Gastrocnemius medialis (tissue), 4 donors: Measurements from ENCODE around the gene DIAPH3. TPM values are rescaled to one million over a fixed set of nuclear protein-coding genes. Genes with fewer than 3 reads are reported as not detected.

Experiments used
- ATAC-seq, 2 donors: fragments of 150-250 bp; one replicate each; pipeline ENCODE4 v1.9.1; 2016
- DNase-seq, 2 donors: peaks; one replicate each; pipeline ENCODE4 v3.0.0-alpha.2; 2019
- H3K27ac ChIP-seq, 4 donors: fragments of 200-600 bp; sonication (generic); 1 replicate in 1 of 4; 2 replicates in 3 of 4; pipeline ENCODE4 v1.5.1; 2016 to 2018; ENCODE audit warnings: mild to moderate bottlenecking in 2 of 4, moderate library complexity in 1 of 4
- H3K27me3 ChIP-seq, 3 donors: fragments of 200-600 bp; sonication (generic) in 2 of 3; 1 replicate in 1 of 3; 2 replicates in 2 of 3; pipeline versions ENCODE4 v1.5.1 to v1.6.0; 2016 to 2019; ENCODE audit warnings: mild to moderate bottlenecking in 1 of 3, moderate library complexity in 1 of 3
- H3K36me3 ChIP-seq, 2 donors: fragments of 200-600 bp; sonication (generic) in 1 of 2; one replicate each; pipeline ENCODE4 v1.5.1; 2017 to 2018
- H3K4me1 ChIP-seq, 2 donors: fragments of 200-600 bp; sonication (generic) in 1 of 2; one replicate each; pipeline ENCODE4 v1.5.1; 2016 to 2017; ENCODE audit warnings: mild to moderate bottlenecking in 2 of 2
- H3K4me3 ChIP-seq, 4 donors: fragments of 200-600 bp; sonication (generic) in 3 of 4; 1 replicate in 1 of 4; 2 replicates in 3 of 4; pipeline ENCODE4 v1.5.1; 2016 to 2019; ENCODE audit warnings: mild to moderate bottlenecking in 2 of 4
- H3K9me3 ChIP-seq, 3 donors: fragments of 200-600 bp; sonication (generic) in 2 of 3; 1 replicate in 1 of 3; 2 replicates in 2 of 3; pipeline ENCODE4 v1.5.1; 2016 to 2019
- CTCF ChIP-seq, 5 experiments: fragments of 450-650 bp in 3 of 5; fragments of 200-600 bp in 2 of 5; sonication (generic) in 2 of 5; IDR thresholded peaks in 4 of 5; conservative IDR thresholded peaks in 1 of 5; 1 replicate in 4 of 5; 2 replicates in 1 of 5; pipeline ENCODE4 v1.5.1; 2016 to 2019; ENCODE audit warnings: antibody characterized with exemption in 5 of 5, mild to moderate bottlenecking in 3 of 5, moderate library complexity in 3 of 5
- POLR2A ChIP-seq, 2 donors: fragments of 450-650 bp; IDR thresholded peaks; one replicate each; pipeline ENCODE4 v1.6.1; 2017; ENCODE audit warnings: antibody characterized with exemption in 2 of 2, mild to moderate bottlenecking in 2 of 2, moderate library complexity in 2 of 2
- in situ Hi-C, 4 donors: fragments of 200-750 bp; cut with MboI; loops; one replicate each; pipeline versions ENCODE4 v1.15.0 to v1.8.0; 2017; ENCODE audit warnings: low sequenced_read_pairs in 4 of 4
- intact Hi-C: fragments of 100-400 bp; cut with DNase I; formaldehyde crosslinking; loops from one replicate; pipeline ENCODE4 v1.15.1; 2023; ENCODE audit warnings: low total_unique reads
- total RNA-seq, 4 donors: library from RNA; depleted of rRNA; stranded (reverse); fragments of >200 nt; gene quantifications; one replicate each; pipeline versions ENCODE4 v1.1.0 to v1.2.3, GENCODE V29; 2016

Gene DIAPH3
- total RNA-seq, 4 donors from 2014 or later = 0.13 TPM; not detected in 3

DNA sequence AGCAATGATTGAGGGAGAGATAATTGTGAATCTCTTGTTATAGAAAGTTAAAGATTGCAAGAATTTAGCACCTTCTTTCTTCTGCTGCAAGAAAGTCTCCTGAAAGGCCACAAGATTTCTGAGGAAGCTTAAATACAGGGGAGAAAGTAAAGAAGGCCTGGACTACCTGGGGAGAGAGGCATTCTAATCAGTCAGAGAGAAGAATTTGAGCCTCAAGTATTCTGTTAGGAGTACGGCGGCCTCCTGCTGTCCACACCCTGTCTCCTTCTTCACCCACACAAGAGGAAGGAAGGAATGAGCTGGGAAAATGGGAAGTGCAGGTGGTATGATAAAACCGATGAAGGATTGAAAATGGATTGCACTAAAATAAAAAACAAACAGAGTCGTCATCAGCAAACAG is 474.7 kb downstream of the DIAPH3 start:
- Histone ChIP-seq H3K27me3 (no peaks in the 10 kb centered on the region), H3K36me3 (no peaks in the 10 kb centered on the region), H3K4me3 (no peak overlapping the region), H3K27ac (no peak overlapping the region), H3K4me1 (no peaks in the 10 kb centered on the region), H3K9me3 (no peaks in the 10 kb centered on the region)
- intact Hi-C loops = no loop called here
- in situ Hi-C loops = loop anchor here in 1 of 4 donors (25.0 kb wide), 1 partner anchor 748 kb away; no protein-coding TSS in a partner anchor
- ATAC-seq = no peak
- no peak for DNase-seq
- TF ChIP-seq CTCF (IDR thresholded peaks at IDR 0.05 in 4 of 5, conservative IDR thresholded peaks at IDR 0.05 in 1 of 5) (no peak), POLR2A (IDR thresholded peaks at IDR 0.05) (no peak)

- intact Hi-C loops = no loop called here
- TF ChIP-seq CTCF (IDR thresholded peaks at IDR 0.05 in 4 of 5, conservative IDR thresholded peaks at IDR 0.05 in 1 of 5) (no peak), POLR2A (IDR thresholded peaks at IDR 0.05) (no peak)
- no peak for DNase-seq
Measured at GRCh38 chr13:59686798-59687394, 476.8 kb downstream of the DIAPH3 start.

DNA sequence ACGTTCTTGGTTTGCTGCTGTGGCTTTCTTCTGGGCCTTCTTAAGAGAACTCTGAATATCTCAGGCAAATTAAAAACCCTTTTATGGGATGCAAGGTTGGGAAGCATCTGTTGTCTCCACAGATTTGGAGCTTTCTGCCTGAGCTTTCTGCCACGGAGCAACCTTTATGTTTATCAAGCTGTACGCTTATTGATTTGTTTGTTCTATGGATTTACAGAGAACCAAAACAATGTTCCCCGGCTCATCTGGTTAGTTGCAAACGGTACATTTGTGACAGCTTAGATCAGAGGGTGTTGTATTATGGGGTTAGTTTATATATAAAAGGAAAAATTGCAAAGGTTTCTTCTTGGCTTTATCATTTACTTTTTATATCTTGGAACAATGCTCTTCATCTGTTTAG is 479.6 kb downstream of the DIAPH3 start:
- H3K27ac ChIP-seq = no peak overlapping the region
- no peak overlapping the region for H3K4me3 ChIP-seq
- H3K36me3 ChIP-seq = no peaks in the 10 kb centered on the region
- intact Hi-C loops = no loop called here
- DNase-seq (no peak), ATAC-seq (no peak)
- in situ Hi-C loops = loop anchor here in 1 of 4 donors (25.0 kb wide), 1 partner anchor 753 kb away; no protein-coding TSS in a partner anchor
- peaks cover 0 to under 1% of the 10 kb centered on the region in 2 donors for H3K4me1 ChIP-seq
- H3K27me3 ChIP-seq = no peaks in the 10 kb centered on the region
- TF ChIP-seq CTCF (IDR thresholded peaks at IDR 0.05 in 4 of 5, conservative IDR thresholded peaks at IDR 0.05 in 1 of 5) (no peak), POLR2A (IDR thresholded peaks at IDR 0.05) (no peak)
- no peaks in the 10 kb centered on the region for H3K9me3 ChIP-seq

More at GRCh38 chr13:59686798-59687394, 476.8 kb downstream of the DIAPH3 start:
- no peaks in the 10 kb centered on the region for H3K27me3 ChIP-seq
- in situ Hi-C loops = loop anchor here in 1 of 4 donors (25.0 kb wide), 1 partner anchor 750 kb away; no protein-coding TSS in a partner anchor
- ATAC-seq = no peak
- no peaks in the 10 kb centered on the region for H3K9me3 ChIP-seq
- no peaks in the 10 kb centered on the region for H3K4me1 ChIP-seq
- H3K27ac ChIP-seq = no peak overlapping the region
- H3K4me3 ChIP-seq = no peak overlapping the region
- no peaks in the 10 kb centered on the region for H3K36me3 ChIP-seq

DNA sequence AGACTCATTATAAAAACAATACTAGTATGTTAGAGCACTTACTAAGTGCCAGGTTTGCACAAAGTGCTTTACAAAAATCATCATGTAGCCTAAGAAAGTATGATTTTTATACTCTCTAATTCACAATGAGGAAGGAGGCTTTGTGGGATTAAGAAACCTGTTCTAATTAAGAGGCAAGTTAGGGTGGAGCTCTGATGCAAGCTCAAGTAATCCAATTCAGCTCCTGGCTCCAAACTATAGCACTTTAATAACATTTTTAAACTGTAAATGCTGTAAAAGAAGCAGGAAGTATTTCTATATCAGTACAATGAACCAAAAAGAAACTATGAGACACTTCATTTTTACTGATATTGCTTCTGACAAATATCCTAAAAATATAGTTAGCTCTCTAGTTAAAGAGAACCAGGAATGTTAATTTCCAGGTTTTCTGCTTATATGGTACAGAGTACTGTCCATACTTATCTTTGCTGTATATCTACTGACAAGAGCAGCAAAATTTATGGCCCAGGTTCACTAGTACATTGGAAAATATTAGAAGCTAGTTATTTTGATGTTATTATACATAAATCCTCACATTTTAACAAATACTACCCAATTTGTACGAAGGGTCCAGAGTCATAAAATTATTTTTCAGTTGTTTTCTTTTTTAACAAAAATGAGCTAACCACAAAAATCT is 482.0 kb downstream of the DIAPH3 start:
- Histone ChIP-seq H3K9me3 (no peaks in the 10 kb centered on the region), H3K27ac (no peak overlapping the region), H3K27me3 (no peaks in the 10 kb centered on the region), H3K4me1 (peaks cover 13 to 18% of the 10 kb centered on the region in 2 donors), H3K4me3 (no peak overlapping the region), H3K36me3 (no peaks in the 10 kb centered on the region)
- DNase-seq = no peak
- in situ Hi-C loops (loop anchor here in 1 of 4 donors (25.0 kb wide), 1 partner anchor 756 kb away; no protein-coding TSS in a partner anchor), intact Hi-C loops (no loop called here)
- TF ChIP-seq CTCF (IDR thresholded peaks at IDR 0.05 in 4 of 5, conservative IDR thresholded peaks at IDR 0.05 in 1 of 5) (no peak), POLR2A (IDR thresholded peaks at IDR 0.05) (no peak)
- ATAC-seq = no peak
